Panc1 (cell line): Measurements from ENCODE around the gene CDHR2. TPM values are rescaled to one million over a fixed set of nuclear protein-coding genes. Genes with fewer than 3 reads are reported as not detected.
A peak's percentile ranks its signal among the peaks of the same experiment; 100 is the strongest.

Experiments used
- ATAC-seq: fragments of 200-7000 bp; cut with Tn5 transposase; 2 replicates; pipeline ENCODE4 v1.9.1; 2020; ENCODE audit warnings: mild to moderate bottlenecking, moderate library complexity
- BruUV-seq: library from RNA; stranded (reverse); fragments of 400-500 nt; replicated peaks from 2 replicates; lab custom pipeline; 2021; lab: Mats Ljungman, UMichigan
- CTCF ChIA-PET: fragments of 300-600 bp; sonication (Branson Sonifier 250); formaldehyde crosslinking; loops from one replicate; lab custom pipeline; 2022; ENCODE audit warnings: antibody characterized with exemption; lab: Charles Lee
- POLR2A ChIA-PET: fragments of 300-600 bp; sonication (Branson Sonifier 250); formaldehyde crosslinking; loops from one replicate; lab custom pipeline; 2022; ENCODE audit warnings: antibody characterized with exemption; lab: Charles Lee
- DNase-seq: peaks from one replicate; pipeline ENCODE4 v3.0.0-alpha.2; 2010; ENCODE audit warnings: low read depth, low spot score
- H3K27ac ChIP-seq: 2 replicates; pipeline ENCODE4 v1.5.1; 2011; ENCODE audit warnings: mild to moderate bottlenecking, low read length, inconsistent platforms
- H3K27me3 ChIP-seq: fragments of 200-500 bp; sonication (Bioruptor generic); 2 replicates; pipeline ENCODE4 v1.6.0; 2014; ENCODE audit warnings: low read length, inconsistent platforms; ENCODE audit not compliant: control insufficient read depth, insufficient read depth
- H3K36me3 ChIP-seq: fragments of 200-500 bp; sonication (Bioruptor generic); 2 replicates; pipeline ENCODE4 v1.5.1; 2014; ENCODE audit warnings: inconsistent platforms, mild to moderate bottlenecking, low read length, moderate library complexity; ENCODE audit not compliant: control insufficient read depth, insufficient read depth
- H3K4me1 ChIP-seq: 2 replicates; pipeline ENCODE4 v1.5.1; 2011; ENCODE audit warnings: inconsistent platforms, mild to moderate bottlenecking, low read length, moderate library complexity; ENCODE audit not compliant: control insufficient read depth, insufficient read depth
- H3K4me3 ChIP-seq, 2 experiments: 2 replicates each; pipeline ENCODE4 v1.5.1; 2011 to 2012; ENCODE audit warnings: low read depth in 2 of 2, low read length in 2 of 2, mild to moderate bottlenecking in 2 of 2, inconsistent platforms in 1 of 2, moderate library complexity in 1 of 2
- H3K9me3 ChIP-seq: fragments of 200-500 bp; sonication (Bioruptor generic); 2 replicates; pipeline ENCODE4 v1.5.1; 2014; ENCODE audit warnings: low read depth, mild to moderate bottlenecking, inconsistent platforms, low read length, moderate library complexity; ENCODE audit not compliant: control insufficient read depth, insufficient read depth
- POLR2AphosphoS5 ChIP-seq: IDR thresholded peaks from 2 replicates; pipeline ENCODE4 v1.6.1; 2012; ENCODE audit warnings: mild to moderate bottlenecking, low read depth, low read length, moderate library complexity
- REST ChIP-seq, 2 experiments: IDR thresholded peaks; 2 replicates each; pipeline ENCODE4 v1.6.1; 2011 to 2012; ENCODE audit warnings: low read depth in 2 of 2, control low read depth in 1 of 2, low read length in 1 of 2, mild to moderate bottlenecking in 1 of 2, moderate library complexity in 1 of 2; ENCODE audit not compliant: insufficient read depth in 1 of 2
- SIN3A ChIP-seq: IDR thresholded peaks from 2 replicates; pipeline ENCODE4 v1.6.1; 2012; ENCODE audit warnings: low read depth, mild to moderate bottlenecking, low read length, moderate library complexity, borderline replicate concordance; ENCODE audit not compliant: insufficient read depth
- TCF7L2 ChIP-seq: IDR thresholded peaks from 2 replicates; pipeline ENCODE4 v1.6.1; 2011; ENCODE audit warnings: mild to moderate bottlenecking, low read depth, low read length, inconsistent platforms
- in situ Hi-C: cut with HindIII; loops from 2 replicates; pipeline ENCODE4 v1.10.0; 2016; ENCODE audit warnings: low sequenced_read_pairs, low pct_unique_long_range_greater_than_20kb
- intact Hi-C: fragments of 100-400 bp; cut with micrococcal nuclease; formaldehyde crosslinking; loops from one replicate; pipeline ENCODE4 v1.10.0; 2022; ENCODE audit not compliant: unreplicated experiment
- total RNA-seq: library from RNA; stranded (reverse); gene quantifications from one replicate; pipeline ENCODE4 v1.2.1, GENCODE V29; 2021; ENCODE audit not compliant: unreplicated experiment
- TF ChIP-seq, protein P1 (sequence below): fragments of 450-650 bp; IDR thresholded peaks from 2 replicates; pipeline ENCODE4 v1.5.1; 2017; ENCODE audit warnings: mild to moderate bottlenecking

Gene CDHR2
- total RNA-seq, 1 experiment from 2014 or later = 0.72 TPM

GRCh38 chr5:176541338-176542134 is 7.6 kb upstream of the CDHR2 start:
- DNase-seq = no peak
- no peak for ATAC-seq

GRCh38 chr5:176542135-176542595 is 7.0 kb upstream of the CDHR2 start:
- TF ChIP-seq TCF7L2 (no peak), SIN3A (no peak), REST (IDR thresholded peaks at IDR 0.05; ENCODE audit: insufficient read depth in 1 of 2, low read depth in 2 of 2, low read length in 1 of 2) (no peak), POLR2AphosphoS5 (no peak)
- TF ChIP-seq, protein P1, sequence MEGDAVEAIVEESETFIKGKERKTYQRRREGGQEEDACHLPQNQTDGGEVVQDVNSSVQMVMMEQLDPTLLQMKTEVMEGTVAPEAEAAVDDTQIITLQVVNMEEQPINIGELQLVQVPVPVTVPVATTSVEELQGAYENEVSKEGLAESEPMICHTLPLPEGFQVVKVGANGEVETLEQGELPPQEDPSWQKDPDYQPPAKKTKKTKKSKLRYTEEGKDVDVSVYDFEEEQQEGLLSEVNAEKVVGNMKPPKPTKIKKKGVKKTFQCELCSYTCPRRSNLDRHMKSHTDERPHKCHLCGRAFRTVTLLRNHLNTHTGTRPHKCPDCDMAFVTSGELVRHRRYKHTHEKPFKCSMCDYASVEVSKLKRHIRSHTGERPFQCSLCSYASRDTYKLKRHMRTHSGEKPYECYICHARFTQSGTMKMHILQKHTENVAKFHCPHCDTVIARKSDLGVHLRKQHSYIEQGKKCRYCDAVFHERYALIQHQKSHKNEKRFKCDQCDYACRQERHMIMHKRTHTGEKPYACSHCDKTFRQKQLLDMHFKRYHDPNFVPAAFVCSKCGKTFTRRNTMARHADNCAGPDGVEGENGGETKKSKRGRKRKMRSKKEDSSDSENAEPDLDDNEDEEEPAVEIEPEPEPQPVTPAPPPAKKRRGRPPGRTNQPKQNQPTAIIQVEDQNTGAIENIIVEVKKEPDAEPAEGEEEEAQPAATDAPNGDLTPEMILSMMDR = no peak
- DNase-seq (no peak), ATAC-seq (no peak)
- ChIA-PET POLR2A (no interaction called here), CTCF (interaction anchor here (0.8 to 1.0 kb wide), 2 partner anchors 11 to 90 kb away, joined by 6 to 13 read pairs; no protein-coding TSS in a partner anchor)
- Histone ChIP-seq H3K27me3 (no peaks in the 10 kb centered on the region), H3K4me1 (peaks cover 44% of the 10 kb centered on the region), H3K27ac (peak overlapping the region; percentile 86), H3K36me3 (no peaks in the 10 kb centered on the region; the same call in 1 of the 2 replicates), H3K4me3 (peak overlapping the region; percentile 65 to 69), H3K9me3 (no peaks in the 10 kb centered on the region)
- no TSS peak for BruUV-seq
- in situ Hi-C loops = no loop called here
- intact Hi-C loops = no loop called here

More at GRCh38 chr5:176541338-176542134, 7.6 kb upstream of the CDHR2 start:
- intact Hi-C loops = no loop called here
- Histone ChIP-seq H3K9me3 (no peaks in the 10 kb centered on the region), H3K4me3 (peak overlapping the region in 1 of 2 experiments; percentile 69; a peak in 2 of 4 replicates), H3K27me3 (no peaks in the 10 kb centered on the region), H3K4me1 (peaks cover 44% of the 10 kb centered on the region), H3K36me3 (peaks cover 6% of the 10 kb centered on the region), H3K27ac (peak overlapping the region; percentile 86)
- TF ChIP-seq SIN3A (no peak), REST (IDR thresholded peaks at IDR 0.05; ENCODE audit: insufficient read depth in 1 of 2, low read depth in 2 of 2, low read length in 1 of 2) (no peak), POLR2AphosphoS5 (no peak), TCF7L2 (no peak)
- TF ChIP-seq, protein P1 = no peak
- no TSS peak for BruUV-seq
- ChIA-PET CTCF (no interaction called here), POLR2A (no interaction called here)
- in situ Hi-C loops = no loop called here
